Fibroblast of lung (primary cell): ENCODE data around the gene TNFRSF11A. TPM values are rescaled to one million over a fixed set of nuclear protein-coding genes. Genes with fewer than 3 reads are reported as not detected.

Experiments used
- DNase-seq, 2 donors: peaks; one replicate each; pipeline versions ENCODE4 v3.0.0 to v3.0.0-alpha.2; 2010; ENCODE audit warnings: low read depth in 2 of 2
- H2AFZ ChIP-seq: 2 replicates; pipeline ENCODE4 v1.5.1; 2012; ENCODE audit warnings: low read length, control low read depth, inconsistent platforms
- H3K27ac ChIP-seq: 2 replicates; pipeline ENCODE4 v1.5.1; 2011; ENCODE audit warnings: low read length, control low read depth; ENCODE audit not compliant: insufficient read depth
- H3K27me3 ChIP-seq: 2 replicates; pipeline ENCODE4 v1.5.1; 2011; ENCODE audit warnings: mild to moderate bottlenecking, low read length; ENCODE audit not compliant: control insufficient read depth, insufficient read depth
- H3K36me3 ChIP-seq: 2 replicates; pipeline ENCODE4 v1.5.1; 2011; ENCODE audit warnings: low read length; ENCODE audit not compliant: control insufficient read depth, insufficient read depth
- H3K4me1 ChIP-seq: 2 replicates; pipeline ENCODE4 v1.5.1; 2011; ENCODE audit warnings: low read length; ENCODE audit not compliant: control insufficient read depth, insufficient read depth; ENCODE audit errors: extremely low read depth
- H3K4me2 ChIP-seq: 2 replicates; pipeline ENCODE4 v1.5.1; 2011; ENCODE audit warnings: low read length, control low read depth; ENCODE audit not compliant: insufficient read depth; ENCODE audit errors: extremely low read depth
- H3K4me3 ChIP-seq, 4 experiments: fragments of 200-600 bp in 1 of 4; sonication (generic) in 1 of 4; replicated peaks in 1 of 4; 2 replicates each; pipeline ENCODE4 v1.5.1; 2011 to 2016; ENCODE audit warnings: low read length in 4 of 4, low read depth in 3 of 4, mild to moderate bottlenecking in 3 of 4, control low read depth in 2 of 4, inconsistent platforms in 1 of 4, mixed read lengths in 1 of 4; ENCODE audit not compliant: insufficient read depth in 1 of 4; ENCODE audit errors: control extremely low read depth in 1 of 4
- H3K79me2 ChIP-seq: 2 replicates; pipeline ENCODE4 v1.5.1; 2012; ENCODE audit warnings: mild to moderate bottlenecking, low read length, inconsistent platforms; ENCODE audit not compliant: control insufficient read depth, insufficient read depth
- H3K9ac ChIP-seq: 2 replicates; pipeline ENCODE4 v1.5.1; 2011; ENCODE audit warnings: mild to moderate bottlenecking, low read length, control low read depth; ENCODE audit not compliant: insufficient read depth
- H3K9me3 ChIP-seq: 2 replicates; pipeline ENCODE4 v1.5.1; 2012; ENCODE audit warnings: low read depth, low read length; ENCODE audit not compliant: control insufficient read depth, insufficient read depth
- H4K20me1 ChIP-seq: 2 replicates; pipeline ENCODE4 v1.5.1; 2011; ENCODE audit warnings: low read length; ENCODE audit not compliant: control insufficient read depth, insufficient read depth; ENCODE audit errors: extremely low read depth
- EZH2 ChIP-seq: IDR thresholded peaks from 2 replicates; pipeline ENCODE4 v1.5.1; 2012; ENCODE audit warnings: low read length, control low read depth, mild to moderate bottlenecking; ENCODE audit errors: missing control alignments
- polyA plus RNA-seq, 2 donors: library from polyadenylated mRNA; depleted of rRNA in 1 of 2; stranded (reverse) in 1 of 2; unstranded in 1 of 2; fragments of >200 nt; gene quantifications; 2 replicates each; pipeline ENCODE4 v1.2.1, GENCODE V29; 2011 to 2012; ENCODE audit warnings: missing spikeins in 1 of 2
- total RNA-seq: library from RNA; depleted of rRNA; stranded (reverse); fragments of >200 nt; gene quantifications from 2 replicates; pipeline ENCODE4 v1.2.1, GENCODE V29; 2014
- TF ChIP-seq, protein P1 (sequence below), 2 donors: IDR thresholded peaks in 1 of 2; conservative IDR thresholded peaks in 1 of 2; 1 replicate in 1 of 2; 2 replicates in 1 of 2; pipeline ENCODE4 v1.5.1; 2011 to 2012; ENCODE audit warnings: low read length in 2 of 2, control low read depth in 1 of 2, inconsistent platforms in 1 of 2, low read depth in 1 of 2, mild to moderate bottlenecking in 1 of 2

TNFRSF11A gene
- total and polyA plus RNA-seq, 2 donors (not counting 1 experiment from before 2014, with no cell fraction given) = 0.11 to 0.66 TPM

DNA sequence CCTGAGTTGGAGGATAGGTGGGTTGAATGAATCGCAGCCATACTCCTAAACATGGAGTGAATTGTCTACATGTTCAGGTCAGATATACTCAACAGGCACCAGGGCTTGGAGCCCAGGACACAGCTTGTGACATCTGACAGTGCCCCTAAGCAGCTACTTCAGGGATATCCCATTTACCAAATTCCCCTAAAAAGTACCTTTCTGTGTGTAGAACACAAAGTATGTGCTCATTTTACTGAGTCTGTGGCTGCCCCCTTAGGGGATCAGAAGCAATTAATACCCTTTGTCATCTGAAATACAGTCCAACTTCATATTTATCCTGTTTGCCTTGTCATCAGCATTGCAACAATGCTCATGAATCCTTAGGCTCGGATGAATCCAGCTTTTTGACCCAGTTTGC, 20.8 kb downstream of the TNFRSF11A start:
- H3K36me3 ChIP-seq = no peaks in the 10 kb centered on the region
- TF ChIP-seq, protein P1, sequence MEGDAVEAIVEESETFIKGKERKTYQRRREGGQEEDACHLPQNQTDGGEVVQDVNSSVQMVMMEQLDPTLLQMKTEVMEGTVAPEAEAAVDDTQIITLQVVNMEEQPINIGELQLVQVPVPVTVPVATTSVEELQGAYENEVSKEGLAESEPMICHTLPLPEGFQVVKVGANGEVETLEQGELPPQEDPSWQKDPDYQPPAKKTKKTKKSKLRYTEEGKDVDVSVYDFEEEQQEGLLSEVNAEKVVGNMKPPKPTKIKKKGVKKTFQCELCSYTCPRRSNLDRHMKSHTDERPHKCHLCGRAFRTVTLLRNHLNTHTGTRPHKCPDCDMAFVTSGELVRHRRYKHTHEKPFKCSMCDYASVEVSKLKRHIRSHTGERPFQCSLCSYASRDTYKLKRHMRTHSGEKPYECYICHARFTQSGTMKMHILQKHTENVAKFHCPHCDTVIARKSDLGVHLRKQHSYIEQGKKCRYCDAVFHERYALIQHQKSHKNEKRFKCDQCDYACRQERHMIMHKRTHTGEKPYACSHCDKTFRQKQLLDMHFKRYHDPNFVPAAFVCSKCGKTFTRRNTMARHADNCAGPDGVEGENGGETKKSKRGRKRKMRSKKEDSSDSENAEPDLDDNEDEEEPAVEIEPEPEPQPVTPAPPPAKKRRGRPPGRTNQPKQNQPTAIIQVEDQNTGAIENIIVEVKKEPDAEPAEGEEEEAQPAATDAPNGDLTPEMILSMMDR (conservative IDR thresholded peaks at IDR 0.05 in 1 of 2, IDR thresholded peaks at IDR 0.05 in 1 of 2; ENCODE audit: low read depth in 1 of 2, low read length in 2 of 2) = no peak
- TF ChIP-seq EZH2 = no peak
- no peaks in the 10 kb centered on the region for H3K9me3 ChIP-seq
- H3K27me3 ChIP-seq = peaks cover 7% of the 10 kb centered on the region
- no peaks in the 10 kb centered on the region for H4K20me1 ChIP-seq
- H2AFZ ChIP-seq = no peak overlapping the region
- no peak overlapping the region for H3K4me3 ChIP-seq
- no peak overlapping the region for H3K9ac ChIP-seq
- H3K79me2 ChIP-seq = no peaks in the 10 kb centered on the region
- no peaks in the 10 kb centered on the region for H3K4me1 ChIP-seq
- DNase-seq = no peak
- H3K4me2 ChIP-seq = no peak overlapping the region
- no peak overlapping the region for H3K27ac ChIP-seq

DNA sequence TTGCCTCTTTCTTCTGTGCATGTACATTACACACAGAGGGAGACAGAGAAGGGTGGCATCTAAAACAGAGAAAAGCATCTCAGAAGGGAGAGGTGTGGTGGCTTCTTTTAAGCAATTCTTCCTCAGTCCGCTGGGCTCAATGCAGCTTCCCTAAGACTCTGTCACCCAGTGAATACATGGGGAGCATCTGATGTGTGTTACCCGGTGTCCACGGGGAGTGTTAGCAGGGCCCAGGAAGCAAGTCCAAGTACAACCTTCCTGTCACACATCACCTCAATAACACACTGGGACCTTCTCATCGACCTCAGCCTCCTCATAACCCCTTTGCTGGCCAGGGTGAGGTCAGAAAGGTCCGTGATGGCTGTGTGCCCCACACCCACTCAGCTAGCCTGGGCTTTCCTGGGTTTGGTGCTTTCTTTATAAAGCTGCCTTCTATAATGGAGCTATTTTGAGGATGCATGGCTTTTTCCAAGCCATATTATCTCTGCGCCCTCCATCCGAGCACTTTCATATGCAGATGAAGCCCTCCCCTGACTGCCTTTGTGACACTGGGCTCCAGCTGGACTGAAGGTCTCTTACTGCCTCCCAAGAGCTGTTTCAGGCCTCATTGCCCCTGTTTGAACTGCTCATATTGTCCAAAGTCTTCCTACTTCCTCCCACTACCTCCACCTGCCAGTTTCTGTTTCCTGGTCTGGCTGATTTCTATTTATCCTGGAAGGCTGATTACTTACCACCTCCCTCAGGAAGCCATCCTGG, 21.4 kb downstream of the TNFRSF11A start:
- no peak for DNase-seq
- Histone ChIP-seq H3K36me3 (no peaks in the 10 kb centered on the region), H3K79me2 (no peaks in the 10 kb centered on the region), H3K4me3 (no peak overlapping the region), H3K4me2 (no peak overlapping the region), H3K9ac (no peak overlapping the region), H3K4me1 (no peaks in the 10 kb centered on the region), H3K9me3 (no peaks in the 10 kb centered on the region), H4K20me1 (no peaks in the 10 kb centered on the region), H2AFZ (no peak overlapping the region), H3K27me3 (peaks cover 7% of the 10 kb centered on the region), H3K27ac (no peak overlapping the region)
- TF ChIP-seq EZH2 = no peak
- TF ChIP-seq, protein P1 (conservative IDR thresholded peaks at IDR 0.05 in 1 of 2, IDR thresholded peaks at IDR 0.05 in 1 of 2; ENCODE audit: low read depth in 1 of 2, low read length in 2 of 2) = no peak

GRCh38 chr18:62347089-62347506, 22.0 kb downstream of the TNFRSF11A start:
- H4K20me1 ChIP-seq = no peaks in the 10 kb centered on the region
- no peak overlapping the region for H3K4me3 ChIP-seq
- no peak overlapping the region for H3K9ac ChIP-seq
- H3K27ac ChIP-seq = no peak overlapping the region
- no peak for DNase-seq
- peaks cover 7% of the 10 kb centered on the region for H3K27me3 ChIP-seq
- no peak overlapping the region for H3K4me2 ChIP-seq
- no peak overlapping the region for H2AFZ ChIP-seq
- H3K9me3 ChIP-seq = no peaks in the 10 kb centered on the region
- no peak for TF ChIP-seq EZH2
- TF ChIP-seq, protein P1 (conservative IDR thresholded peaks at IDR 0.05 in 1 of 2, IDR thresholded peaks at IDR 0.05 in 1 of 2; ENCODE audit: low read depth in 1 of 2, low read length in 2 of 2) = no peak
- no peaks in the 10 kb centered on the region for H3K79me2 ChIP-seq
- no peaks in the 10 kb centered on the region for H3K36me3 ChIP-seq
- H3K4me1 ChIP-seq = no peaks in the 10 kb centered on the region
